HG03135 (cell line): ENCODE results near the gene BRSK2.
A peak's percentile ranks its signal among the peaks of the same experiment; 100 is the strongest.

Source experiments
- ATAC-seq: cut with Tn5 transposase; IDR thresholded peaks from one replicate; pipeline ENCODE4 v1.9.1; 2021; ENCODE audit warnings: mild to moderate bottlenecking, moderate library complexity; ENCODE audit not compliant: unreplicated experiment

Gene BRSK2

DNA sequence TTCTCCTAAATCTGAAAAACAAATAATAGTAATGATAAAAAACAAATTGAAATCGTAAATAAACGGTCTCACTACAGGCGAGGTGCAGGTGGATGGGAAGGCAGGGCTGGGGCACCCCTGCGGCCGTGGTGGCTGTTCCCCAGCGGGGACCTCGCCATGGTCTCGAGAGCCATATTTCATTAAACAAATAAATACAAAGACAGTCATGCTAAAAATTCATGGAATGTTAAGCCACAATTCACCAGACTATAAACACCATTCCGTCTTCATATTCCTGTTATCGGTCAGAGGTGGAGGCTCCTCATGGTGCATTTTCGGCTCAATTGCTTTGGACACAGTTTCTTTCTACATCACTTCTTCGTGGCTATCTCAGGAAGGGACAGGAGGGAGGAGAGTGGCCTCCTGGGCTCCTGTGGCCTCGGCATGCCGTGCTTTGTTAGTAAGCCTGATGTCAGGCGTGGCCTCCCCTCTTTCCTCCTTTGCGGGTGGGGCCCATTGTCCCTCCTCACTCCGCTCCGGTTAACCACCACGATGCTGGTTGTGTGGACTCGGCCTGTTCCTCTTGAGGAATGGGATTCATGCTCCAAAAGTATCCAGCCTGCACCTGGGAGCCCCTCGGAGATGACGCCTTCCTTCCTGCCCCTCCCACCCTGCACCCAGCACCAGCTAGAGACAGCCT, 16.1 kb upstream of the BRSK2 start:
- no peak for ATAC-seq

DNA sequence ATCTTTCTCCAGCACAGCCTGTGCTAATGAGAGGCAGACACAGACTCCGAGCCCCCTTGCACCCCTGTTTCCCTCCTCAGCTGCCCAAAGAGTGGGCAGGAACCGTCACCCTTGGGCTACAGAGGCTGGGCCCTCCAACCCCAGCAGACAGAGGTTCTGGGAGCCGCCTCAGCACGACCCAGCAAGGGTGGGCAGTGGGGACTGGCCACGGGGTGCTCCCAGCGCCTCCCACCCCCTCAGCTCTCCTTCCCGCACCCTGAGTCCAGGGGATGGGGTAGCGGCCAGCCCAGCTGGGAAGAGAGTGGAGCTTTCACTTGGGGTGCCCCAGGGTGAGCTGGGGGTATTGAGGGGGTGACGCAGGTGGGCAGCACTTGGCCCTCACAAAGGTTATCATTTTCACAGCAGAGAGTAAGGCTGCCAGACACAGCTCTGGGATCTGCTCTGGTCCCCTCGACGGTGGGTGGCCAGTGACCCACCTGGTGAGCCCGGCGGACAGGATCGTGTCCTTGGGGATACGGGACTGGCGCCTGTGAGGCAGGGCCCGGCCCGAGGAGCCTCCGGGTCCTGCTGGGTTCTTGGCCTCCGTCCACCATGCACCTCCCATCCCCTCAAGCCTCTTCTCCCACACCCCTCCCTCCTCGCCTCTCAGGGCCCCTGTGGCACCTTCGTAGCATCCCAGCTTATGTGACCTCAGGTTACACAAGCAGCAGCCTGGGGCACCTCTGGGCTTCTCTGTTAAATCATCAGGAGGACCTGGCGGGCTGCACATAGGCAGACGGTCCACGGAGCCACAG, 14.4 kb upstream of the BRSK2 start:
- no peak for ATAC-seq

DNA sequence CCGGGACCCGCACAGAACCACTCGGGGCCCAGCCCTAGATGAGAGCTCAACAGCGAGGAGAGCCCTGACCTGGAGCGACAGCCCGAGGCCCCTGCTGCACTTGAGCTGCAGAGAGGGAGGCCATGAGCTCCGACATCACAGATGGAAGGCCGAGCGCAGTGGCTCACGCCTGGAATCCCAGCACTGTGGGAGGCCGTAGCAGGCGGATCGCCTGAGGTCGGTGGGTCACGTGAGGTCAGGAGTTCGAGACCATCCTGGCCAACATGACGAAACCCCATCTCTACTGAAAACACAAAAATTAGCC, 13.8 kb upstream of the BRSK2 start:
- ATAC-seq, result no peak

- ATAC-seq, result no peak
Measured at GRCh38 chr11:1377231-1377780, 12.4 kb upstream of the BRSK2 start.

DNA sequence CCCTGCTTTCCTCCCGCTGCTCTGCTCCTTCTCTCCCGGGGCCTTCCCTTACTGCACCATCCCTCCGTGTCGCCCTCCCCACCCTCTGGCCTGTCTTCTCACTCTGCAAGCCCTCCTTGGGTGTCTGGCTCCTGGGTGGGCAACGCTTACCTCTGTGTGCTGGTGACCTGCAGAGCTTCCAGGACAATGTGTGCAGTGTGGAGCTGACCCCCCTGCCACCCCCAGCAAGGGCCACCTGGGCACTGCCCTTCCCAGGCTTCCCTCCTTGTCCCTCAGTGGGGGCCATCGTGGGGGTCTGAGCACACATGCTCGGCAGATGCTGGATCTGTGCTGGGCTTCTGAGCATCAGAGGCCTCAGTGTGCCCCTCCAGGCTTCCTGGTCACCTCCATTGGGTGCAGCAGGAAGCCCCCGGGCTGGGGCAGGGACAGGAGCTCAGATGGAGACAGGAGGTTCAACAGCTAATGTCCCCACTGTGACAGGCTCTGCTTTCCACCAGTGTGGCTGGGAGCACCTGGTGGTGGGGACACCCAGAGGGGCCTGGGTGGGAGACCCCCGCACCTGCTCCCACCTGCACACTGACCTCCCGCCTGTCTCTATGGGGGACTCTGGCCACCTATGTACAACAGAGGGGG, 7.8 kb upstream of the BRSK2 start:
- no peak for ATAC-seq

GRCh38 chr11:1382429-1382828, 7.3 kb upstream of the BRSK2 start:
- no peak for ATAC-seq

GRCh38 chr11:1382831-1383607, 6.7 kb upstream of the BRSK2 start:
- peak; percentile 73 for ATAC-seq

DNA sequence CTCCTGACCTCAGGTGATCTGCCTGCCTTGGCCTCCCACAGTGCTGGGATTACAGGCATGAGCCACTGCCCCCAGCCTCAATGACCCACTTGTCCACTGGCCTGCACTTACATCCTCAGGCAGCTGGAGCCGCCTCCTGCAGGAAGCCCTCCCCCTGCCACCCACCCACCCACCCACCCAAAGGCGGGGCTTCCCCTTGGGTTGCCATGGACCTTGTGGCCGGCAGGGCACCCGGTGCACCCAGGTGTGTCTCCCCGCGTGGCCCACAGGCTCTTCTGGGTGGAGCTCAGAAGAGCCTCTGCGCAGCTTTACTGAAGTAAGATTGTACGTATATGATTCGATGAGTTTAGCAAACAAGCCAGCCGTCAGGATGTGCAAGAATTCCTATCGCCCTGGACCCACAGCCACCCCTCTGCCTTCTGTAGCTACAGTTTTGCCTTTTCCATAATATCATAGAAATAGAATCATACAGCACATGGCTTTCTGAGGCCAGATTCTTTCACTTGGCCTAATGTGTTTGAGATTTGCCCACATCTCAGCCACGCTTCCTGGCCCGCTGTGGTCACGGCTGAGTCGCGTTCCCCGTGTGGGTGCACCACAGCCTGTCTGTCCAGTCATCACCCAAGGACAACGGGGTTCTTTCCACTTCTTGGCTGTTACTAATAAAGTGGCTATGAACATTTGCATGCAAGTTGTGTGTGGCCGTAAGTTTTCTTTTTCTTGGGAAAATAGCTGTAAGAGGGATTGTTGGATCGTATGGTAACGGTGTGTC, 5.3 kb upstream of the BRSK2 start:
- no peak for ATAC-seq

GRCh38 chr11:1387521-1387920, 2.2 kb upstream of the BRSK2 start:
- no peak for ATAC-seq

DNA sequence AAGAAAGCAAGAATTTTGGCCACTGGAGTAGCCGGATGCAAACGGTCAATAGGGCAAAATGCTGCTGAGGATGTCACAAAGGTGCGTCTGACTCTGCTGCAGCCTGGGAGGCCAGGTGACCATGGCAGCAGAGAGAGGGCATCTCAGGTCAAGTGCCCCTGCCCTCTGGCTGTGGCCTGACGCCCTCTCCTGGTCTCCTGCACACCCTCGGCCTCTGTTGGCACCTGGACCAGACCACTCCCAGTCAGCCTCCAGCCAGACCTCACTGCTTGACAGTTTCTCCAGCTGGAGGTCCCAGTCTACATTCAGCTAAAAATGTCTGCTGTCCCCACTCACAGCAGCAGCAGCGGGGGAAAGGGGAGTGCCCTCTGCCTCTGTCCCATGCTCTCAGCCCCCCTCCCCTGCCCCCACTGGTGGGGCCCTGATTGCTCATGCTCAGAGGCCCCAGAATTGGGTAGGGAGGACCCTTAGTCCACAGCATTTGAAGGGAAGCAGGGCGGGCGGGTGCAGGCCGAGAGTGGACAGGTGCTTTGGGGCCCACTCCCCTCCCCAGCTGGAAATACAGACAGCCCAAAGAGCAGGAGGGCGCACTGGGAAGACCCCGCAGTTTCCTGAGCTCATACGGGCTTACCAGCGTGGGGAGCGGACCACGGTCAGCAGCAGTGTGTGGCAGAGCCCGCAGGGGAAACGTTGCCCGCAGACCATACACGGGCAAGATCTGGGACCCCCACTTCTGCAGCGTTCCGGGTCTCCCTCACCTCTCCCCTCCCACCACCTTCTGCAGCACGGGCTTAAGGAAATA, 1.6 kb upstream of the BRSK2 start:
- no peak for ATAC-seq

- no peak for ATAC-seq
Measured at GRCh38 chr11:1388763-1389102, 1.0 kb upstream of the BRSK2 start.

DNA sequence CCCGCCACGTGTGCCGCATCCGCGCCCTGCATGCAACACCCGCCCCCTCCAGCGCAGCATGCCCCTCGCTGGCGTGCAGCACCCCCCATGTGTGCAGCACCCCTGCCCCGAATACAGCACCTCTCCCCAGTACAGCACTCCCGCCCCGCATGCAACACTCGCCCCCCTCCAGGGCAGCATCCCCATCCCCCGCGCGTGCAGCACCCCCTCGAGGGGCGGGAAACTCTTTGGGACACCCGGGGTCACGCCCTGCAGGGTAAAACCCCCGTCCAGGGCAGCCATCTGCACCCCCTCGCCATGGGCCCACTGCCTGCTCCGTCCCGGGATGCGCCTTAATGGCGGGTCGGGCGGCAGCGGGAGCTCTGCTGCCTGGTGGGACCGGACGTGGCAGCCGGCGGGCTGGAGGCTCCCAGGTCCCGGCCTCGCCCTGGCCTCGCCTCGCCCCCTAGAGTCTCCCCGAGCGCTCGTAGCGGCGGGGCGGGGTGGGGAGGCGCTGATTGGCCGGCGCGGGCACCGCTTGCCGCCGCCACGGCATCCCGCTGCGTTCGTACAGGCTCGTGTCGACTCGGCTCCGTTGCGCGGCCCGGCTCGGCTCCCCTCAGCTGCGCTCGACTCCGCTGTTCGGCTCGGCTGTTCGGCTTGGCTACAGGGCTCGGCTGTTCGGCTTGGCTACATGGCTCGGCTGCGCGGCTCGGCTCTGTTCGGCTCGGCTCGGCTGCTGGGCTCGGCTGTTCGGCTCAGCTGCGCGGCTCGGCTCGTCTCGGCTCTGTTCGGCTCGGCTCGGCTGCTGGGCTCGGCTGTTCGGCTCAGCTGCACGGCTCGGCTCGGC, 417 bp upstream of the BRSK2 start:
- peak; percentile 92 for ATAC-seq

DNA sequence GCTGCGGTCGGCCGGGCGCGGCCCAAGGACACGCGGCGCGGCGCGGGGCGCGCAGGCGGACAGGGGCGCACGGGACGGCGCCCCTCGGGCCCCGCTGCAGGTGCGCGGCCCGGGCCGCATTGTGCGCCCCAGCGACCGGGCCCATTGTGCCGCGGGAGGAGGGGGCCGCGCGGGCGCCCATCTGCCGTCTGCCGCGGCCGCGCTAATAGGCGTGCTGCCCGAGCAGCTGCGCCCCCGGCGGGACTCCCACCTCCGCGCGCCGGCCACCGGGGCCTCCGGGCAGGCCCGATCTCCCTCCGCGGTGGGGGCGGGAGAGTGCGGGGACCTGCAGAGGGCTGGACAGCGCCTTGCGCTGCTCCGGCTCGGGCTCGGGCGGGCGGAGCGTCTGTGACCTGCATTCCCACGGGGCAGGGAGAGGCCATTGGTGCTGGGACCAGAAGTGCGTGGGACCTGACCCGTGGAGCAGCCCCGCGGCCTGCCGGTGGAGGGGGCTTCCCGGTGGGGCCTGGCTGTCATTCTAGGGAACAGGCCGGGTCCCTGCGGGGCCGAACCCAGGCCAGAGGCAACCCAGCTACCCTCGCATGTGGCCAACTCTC, 933 bp downstream of the BRSK2 start:
- no peak for ATAC-seq

DNA sequence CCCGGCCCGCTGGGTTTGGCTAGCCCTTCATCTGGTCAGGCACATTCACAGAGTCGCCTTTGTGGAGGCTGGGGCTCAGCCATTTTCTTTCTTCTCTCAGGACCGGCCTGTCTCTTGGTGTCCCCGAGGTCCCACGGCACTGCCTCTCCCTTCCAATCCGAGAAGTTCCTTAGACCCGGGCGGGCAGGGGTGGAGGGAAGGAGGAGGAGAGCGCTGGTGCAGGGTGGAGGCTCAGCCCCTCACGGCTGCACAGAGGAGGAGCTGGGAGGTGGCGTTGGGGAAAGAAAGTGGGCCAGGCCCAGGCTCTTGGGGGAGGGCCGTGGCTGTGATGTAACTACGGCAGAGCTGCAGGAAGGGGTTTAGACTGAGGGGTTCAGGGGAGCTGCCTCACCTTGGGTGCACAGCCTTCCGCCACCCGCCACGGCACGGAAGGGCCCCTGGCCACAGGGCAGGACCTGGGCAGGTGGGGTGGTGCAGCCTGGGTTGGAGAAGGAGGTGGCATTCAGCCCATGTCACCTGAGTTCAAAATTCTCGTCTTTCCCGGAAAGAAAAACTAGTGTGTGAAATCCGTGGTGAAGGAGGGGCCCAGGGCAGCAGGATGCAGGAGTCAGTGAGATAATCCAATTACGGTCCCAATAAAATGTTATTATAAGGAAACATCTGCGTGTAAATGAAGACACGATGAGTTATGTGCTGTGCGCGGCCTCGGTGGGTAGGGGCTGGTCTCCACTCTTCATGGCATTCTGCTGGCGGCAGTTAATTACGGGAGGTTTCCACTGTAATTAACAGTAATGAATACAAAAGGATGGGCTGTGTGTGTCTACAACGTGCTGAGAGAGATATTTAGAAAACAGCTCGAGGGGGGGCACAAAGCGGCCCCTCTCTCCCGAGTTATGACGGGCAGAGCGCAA, 1.7 kb downstream of the BRSK2 start:
- no peak for ATAC-seq

GRCh38 chr11:1392111-1392510, 2.4 kb downstream of the BRSK2 start:
- ATAC-seq, result no peak

- no peak for ATAC-seq
Measured at GRCh38 chr11:1392561-1392960, 2.8 kb downstream of the BRSK2 start.

DNA sequence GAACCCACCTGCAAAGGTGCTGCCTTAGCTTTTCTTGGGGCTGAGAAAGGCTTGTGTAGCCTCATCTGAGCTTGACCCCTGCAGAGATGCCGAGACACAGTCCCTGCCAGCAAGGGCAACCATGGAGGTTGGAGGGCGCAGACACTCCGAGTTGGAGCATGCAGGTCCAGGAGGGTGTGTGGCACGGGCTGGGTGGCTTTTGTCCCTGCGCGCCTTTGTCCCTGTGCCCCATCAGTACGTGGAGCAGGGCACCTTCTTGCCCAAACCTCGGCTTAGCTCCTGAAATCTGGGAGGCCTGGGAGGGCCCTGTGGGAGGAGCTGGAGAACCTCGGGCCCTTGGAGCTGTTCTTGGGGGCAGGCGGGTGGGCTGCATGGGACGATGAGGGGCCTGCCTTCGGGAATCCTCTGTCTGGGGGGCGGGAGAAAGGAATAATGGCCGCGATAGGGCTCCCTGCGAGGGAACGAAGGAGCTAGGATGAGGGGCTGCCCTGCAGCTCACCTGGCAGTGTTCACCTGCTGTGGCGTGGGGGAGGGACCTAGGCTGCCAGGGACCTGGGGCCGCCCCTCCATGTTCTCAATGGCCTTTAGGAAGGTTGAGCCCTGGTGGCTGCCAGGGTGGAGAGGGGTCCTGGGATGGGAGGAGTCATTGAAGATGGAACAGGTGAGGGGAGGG, 3.4 kb downstream of the BRSK2 start:
- ATAC-seq, result no peak
